HG03280 (cell line): ENCODE results near the gene LENG1.

Experiments
- ATAC-seq: cut with Tn5 transposase; IDR thresholded peaks from one replicate; pipeline ENCODE4 v1.9.1; 2021; ENCODE audit warnings: mild to moderate bottlenecking, moderate library complexity; ENCODE audit not compliant: unreplicated experiment

LENG1 gene

GRCh38 chr19:54142166-54142780 lies 17.2 kb downstream of the LENG1 start:
- ATAC-seq, result no peak

- no peak for ATAC-seq
These were observed 18.2 kb downstream of the LENG1 start for GRCh38 chr19:54141356-54141755.

GRCh38 chr19:54138489-54139256 lies 20.8 kb downstream of the LENG1 start:
- no peak for ATAC-seq

GRCh38 chr19:54137699-54138488 lies 21.6 kb downstream of the LENG1 start, which contains the start of gene CNOT3:
Gene CNOT3, plus strand, starts transcription at chr19:54137762. Its CDS starts 5,217 bp downstream, at chr19:54142979.
- ATAC-seq, result no peak

- peak; percentile 75 for ATAC-seq
These were observed 22.4 kb downstream of the LENG1 start for GRCh38 chr19:54136864-54137698.

GRCh38 chr19:54136086-54136863 lies 23.2 kb downstream of the LENG1 start:
- no peak for ATAC-seq

GRCh38 chr19:54133957-54134590 lies 25.4 kb downstream of the LENG1 start:
- no peak for ATAC-seq

- no peak for ATAC-seq
These were observed 26.1 kb downstream of the LENG1 start for GRCh38 chr19:54133312-54133956.

- no peak for ATAC-seq
These were observed 29.9 kb downstream of the LENG1 start for GRCh38 chr19:54129617-54129996.

- ATAC-seq, result no peak
These were observed 30.5 kb downstream of the LENG1 start for GRCh38 chr19:54128796-54129616.

- ATAC-seq, result no peak
These were observed 31.1 kb downstream of the LENG1 start for GRCh38 chr19:54128441-54128725.

- ATAC-seq, result no peak
These were observed 31.7 kb downstream of the LENG1 start for GRCh38 chr19:54127688-54128440.

- no peak for ATAC-seq
These were observed 33.8 kb downstream of the LENG1 start for GRCh38 chr19:54125713-54126112.

GRCh38 chr19:54124393-54124792 lies 35.1 kb downstream of the LENG1 start:
- ATAC-seq, result no peak

- no peak for ATAC-seq
These were observed 35.8 kb downstream of the LENG1 start for GRCh38 chr19:54123682-54124081.

GRCh38 chr19:54121259-54121658 lies 38.3 kb downstream of the LENG1 start:
- no peak for ATAC-seq
